GM12892 (cell line): ENCODE measurements around the gene CDH2.

Experiments used
- POLR2A ChIP-seq: IDR thresholded peaks from 2 replicates; pipeline ENCODE4 v1.6.1; 2011; ENCODE audit warnings: low read depth, low read length, control low read depth
- POLR2AphosphoS5 ChIP-seq: IDR thresholded peaks from 2 replicates; pipeline ENCODE4 v1.6.1; 2011; ENCODE audit warnings: low read depth, low read length, control low read depth
- TAF1 ChIP-seq: IDR thresholded peaks from 2 replicates; pipeline ENCODE4 v1.6.1; 2011; ENCODE audit warnings: low read depth, mild to moderate bottlenecking, control low read depth, low read length, borderline replicate concordance

- TF ChIP-seq POLR2AphosphoS5 (no peak), POLR2A (no peak), TAF1 (no peak)
Observed at GRCh38 chr18:27976806-27977408, 200.0 kb downstream of the CDH2 start.
